ENCODE results near the gene VOPP1. TPM values are rescaled to one million over a fixed set of nuclear protein-coding genes. Genes with fewer than 3 reads are reported as not detected.

VOPP1 gene
- polyA plus RNA-seq, 1 experiment = 88.4 TPM

DNA sequence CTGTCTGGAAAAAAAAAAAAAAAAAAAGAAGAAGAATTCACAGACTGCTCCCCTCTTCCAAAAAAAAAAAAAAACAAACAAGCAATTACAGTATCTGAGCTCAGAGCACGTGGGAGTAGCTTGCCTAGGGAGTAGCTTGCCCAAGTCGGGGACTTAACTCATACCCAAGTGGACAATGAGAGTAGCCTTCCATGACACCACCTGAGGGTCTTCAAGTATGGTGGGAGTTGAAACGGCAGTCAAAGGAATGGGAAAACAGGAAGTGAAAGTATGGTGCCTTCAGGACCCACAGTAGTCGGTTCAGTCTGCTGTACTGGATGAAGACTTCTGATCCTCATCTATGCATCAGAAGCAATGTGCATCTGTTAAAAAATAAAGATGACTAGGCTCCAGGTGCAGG lies 10.6 kb downstream of the VOPP1 start:
- no peak for DNase-seq (ENCODE audit: low read depth, low spot score)
- H3K27ac ChIP-seq (ENCODE audit: low read depth, low read length) = no peak overlapping the region
- ChIA-PET CTCF (no interaction called here), POLR2A (interaction anchor here (0.6 kb wide), 1 partner anchor 27 kb away, joined by 3 read pairs; no protein-coding TSS in a partner anchor)
- no peaks in the 10 kb centered on the region for H3K27me3 ChIP-seq (ENCODE audit: control insufficient read depth, insufficient read depth, low read length)
- TF ChIP-seq, protein P1, sequence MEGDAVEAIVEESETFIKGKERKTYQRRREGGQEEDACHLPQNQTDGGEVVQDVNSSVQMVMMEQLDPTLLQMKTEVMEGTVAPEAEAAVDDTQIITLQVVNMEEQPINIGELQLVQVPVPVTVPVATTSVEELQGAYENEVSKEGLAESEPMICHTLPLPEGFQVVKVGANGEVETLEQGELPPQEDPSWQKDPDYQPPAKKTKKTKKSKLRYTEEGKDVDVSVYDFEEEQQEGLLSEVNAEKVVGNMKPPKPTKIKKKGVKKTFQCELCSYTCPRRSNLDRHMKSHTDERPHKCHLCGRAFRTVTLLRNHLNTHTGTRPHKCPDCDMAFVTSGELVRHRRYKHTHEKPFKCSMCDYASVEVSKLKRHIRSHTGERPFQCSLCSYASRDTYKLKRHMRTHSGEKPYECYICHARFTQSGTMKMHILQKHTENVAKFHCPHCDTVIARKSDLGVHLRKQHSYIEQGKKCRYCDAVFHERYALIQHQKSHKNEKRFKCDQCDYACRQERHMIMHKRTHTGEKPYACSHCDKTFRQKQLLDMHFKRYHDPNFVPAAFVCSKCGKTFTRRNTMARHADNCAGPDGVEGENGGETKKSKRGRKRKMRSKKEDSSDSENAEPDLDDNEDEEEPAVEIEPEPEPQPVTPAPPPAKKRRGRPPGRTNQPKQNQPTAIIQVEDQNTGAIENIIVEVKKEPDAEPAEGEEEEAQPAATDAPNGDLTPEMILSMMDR (IDR thresholded peaks at IDR 0.05; ENCODE audit: low read depth, low read length) = no peak
- H3K4me3 ChIP-seq (ENCODE audit: low read depth, low read length) = no peak overlapping the region
- no peaks in the 10 kb centered on the region for H3K9me3 ChIP-seq (ENCODE audit: control insufficient read depth, insufficient read depth, low read length)

DNA sequence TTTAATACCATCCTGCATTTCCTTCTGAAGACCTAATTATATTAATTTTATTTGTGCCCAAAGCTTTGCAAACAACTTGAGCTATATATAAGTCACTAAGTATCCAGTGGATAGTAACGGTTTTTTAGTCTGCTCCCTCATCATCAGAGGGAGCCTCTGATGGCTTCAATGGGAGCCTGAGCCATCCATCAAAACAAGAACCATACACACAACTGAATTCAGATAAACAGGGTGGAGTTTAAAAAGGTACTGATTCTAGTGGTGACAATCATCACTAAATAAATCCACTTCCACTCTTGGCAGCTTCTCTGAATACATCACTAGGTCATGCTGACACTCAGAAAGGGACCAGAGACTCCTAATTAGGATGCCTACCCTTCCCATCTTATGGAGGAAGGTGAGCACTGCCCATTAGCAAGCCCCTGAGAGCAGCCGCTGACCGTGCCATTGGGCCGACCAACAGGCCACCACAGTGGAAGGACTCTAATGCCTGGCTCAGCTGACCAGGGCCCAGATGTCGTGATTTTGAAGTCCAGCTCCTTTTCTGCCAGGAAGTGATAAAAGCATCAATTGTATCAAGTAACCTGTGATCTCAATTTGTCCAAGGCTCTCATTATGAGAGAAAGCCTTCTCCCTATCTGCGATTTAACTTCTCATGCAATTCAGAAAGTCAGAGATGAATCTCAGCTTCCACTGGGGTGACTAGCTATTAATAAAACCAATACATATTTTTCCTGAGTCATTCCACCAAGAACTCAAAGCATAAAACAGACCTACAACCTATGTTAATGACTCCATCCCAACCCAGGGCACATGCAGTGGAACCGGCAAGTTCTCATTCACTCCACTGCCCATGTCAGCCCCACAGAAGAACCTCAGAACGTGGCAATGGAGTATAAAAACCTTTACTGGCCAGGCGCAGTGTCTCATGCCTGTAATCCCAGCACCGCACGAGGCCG lies 13.1 kb downstream of the VOPP1 start:
- Histone ChIP-seq H3K4me3 (ENCODE audit: low read depth, low read length) (no peak overlapping the region), H3K9me3 (ENCODE audit: control insufficient read depth, insufficient read depth, low read length) (no peaks in the 10 kb centered on the region), H3K27me3 (ENCODE audit: control insufficient read depth, insufficient read depth, low read length) (no peaks in the 10 kb centered on the region), H3K27ac (ENCODE audit: low read depth, low read length) (no peak overlapping the region)
- CTCF ChIA-PET = no interaction called here
- DNase-seq (ENCODE audit: low read depth, low spot score) = no peak
- TF ChIP-seq, protein P1 (IDR thresholded peaks at IDR 0.05; ENCODE audit: low read depth, low read length) = no peak
- POLR2A ChIA-PET = interaction anchor here (0.5 kb wide), 1 partner anchor 506 kb away, joined by 4 read pairs; no protein-coding TSS in a partner anchor

DNA sequence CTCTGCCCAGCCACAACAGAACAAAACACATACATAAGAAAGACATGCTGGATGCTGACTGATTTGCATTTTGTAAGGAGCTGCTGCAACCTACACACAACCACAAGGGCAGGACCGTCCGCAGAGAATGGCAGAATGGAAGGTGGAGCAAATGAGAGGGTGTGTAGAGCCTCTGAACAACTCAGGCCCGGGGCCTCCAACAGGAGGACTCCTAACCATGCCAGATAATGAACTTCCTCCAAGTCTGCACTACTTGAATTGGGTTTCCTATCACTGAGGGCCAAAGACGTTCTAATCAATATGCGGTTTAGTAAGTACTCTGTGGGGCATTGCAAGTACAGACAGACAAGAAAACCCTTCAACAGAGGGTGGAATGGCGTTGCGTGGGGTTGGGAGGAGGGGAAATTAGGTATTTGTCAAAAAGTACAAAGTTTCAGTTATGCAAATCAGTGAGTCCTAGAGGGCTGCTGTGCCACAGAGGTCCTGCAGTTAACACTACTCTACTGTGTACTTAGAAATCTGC lies 14.6 kb downstream of the VOPP1 start:
- TF ChIP-seq, protein P1 (IDR thresholded peaks at IDR 0.05; ENCODE audit: low read depth, low read length) = no peak
- Histone ChIP-seq H3K27ac (ENCODE audit: low read depth, low read length) (no peak overlapping the region), H3K27me3 (ENCODE audit: control insufficient read depth, insufficient read depth, low read length) (no peaks in the 10 kb centered on the region), H3K9me3 (ENCODE audit: control insufficient read depth, insufficient read depth, low read length) (no peaks in the 10 kb centered on the region), H3K4me3 (ENCODE audit: low read depth, low read length) (no peak overlapping the region)
- ChIA-PET POLR2A (no interaction called here), CTCF (no interaction called here)
- no peak for DNase-seq (ENCODE audit: low read depth, low spot score)

DNA sequence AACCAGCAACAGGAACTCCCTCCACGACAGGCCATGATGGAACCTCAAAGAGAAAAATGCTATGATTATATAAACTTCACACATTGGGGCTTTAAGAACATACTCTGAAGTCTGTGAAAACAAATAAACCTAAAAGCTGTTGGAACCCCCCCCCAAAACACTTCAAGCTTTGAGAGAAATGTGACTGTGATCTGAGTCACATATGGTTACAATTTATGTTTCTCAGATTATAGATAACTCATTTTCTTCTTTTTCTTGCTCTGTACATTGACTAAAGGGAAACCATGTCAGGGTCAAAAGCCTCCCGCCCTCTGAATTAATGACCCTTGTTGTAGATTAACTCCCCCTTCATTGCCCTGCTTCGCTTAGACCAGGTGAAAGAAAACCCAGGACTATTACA lies 15.8 kb downstream of the VOPP1 start:
- ChIA-PET POLR2A (no interaction called here), CTCF (no interaction called here)
- Histone ChIP-seq H3K27me3 (ENCODE audit: control insufficient read depth, insufficient read depth, low read length) (no peaks in the 10 kb centered on the region), H3K27ac (ENCODE audit: low read depth, low read length) (no peak overlapping the region), H3K4me3 (ENCODE audit: low read depth, low read length) (no peak overlapping the region), H3K9me3 (ENCODE audit: control insufficient read depth, insufficient read depth, low read length) (no peaks in the 10 kb centered on the region)
- TF ChIP-seq, protein P1 (IDR thresholded peaks at IDR 0.05; ENCODE audit: low read depth, low read length) = no peak
- no peak for DNase-seq (ENCODE audit: low read depth, low spot score)

DNA sequence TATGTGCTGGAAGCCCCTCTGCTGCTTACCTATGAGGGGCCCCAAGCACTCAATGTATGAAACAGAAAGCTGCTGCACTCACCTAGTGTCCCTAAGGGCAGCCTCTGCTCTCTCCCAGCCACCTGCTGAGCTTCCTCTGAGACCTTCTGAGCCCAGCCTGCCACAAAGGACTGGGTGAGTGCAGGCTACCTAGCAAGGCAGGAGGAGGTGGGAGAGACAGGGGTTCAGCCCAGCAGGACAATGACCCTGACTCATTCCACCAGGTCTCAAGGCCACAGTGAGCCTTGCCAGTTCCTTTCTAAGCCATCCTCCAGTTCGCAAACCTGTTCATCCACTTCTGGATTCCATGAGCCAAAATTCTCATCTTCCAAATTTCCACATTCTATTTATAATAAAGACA lies 16.3 kb downstream of the VOPP1 start:
- no peak overlapping the region for H3K4me3 ChIP-seq (ENCODE audit: low read depth, low read length)
- CTCF ChIA-PET = no interaction called here
- no peak overlapping the region for H3K27ac ChIP-seq (ENCODE audit: low read depth, low read length)
- DNase-seq (ENCODE audit: low read depth, low spot score) = no peak
- no peaks in the 10 kb centered on the region for H3K9me3 ChIP-seq (ENCODE audit: control insufficient read depth, insufficient read depth, low read length)
- TF ChIP-seq, protein P1 (IDR thresholded peaks at IDR 0.05; ENCODE audit: low read depth, low read length) = no peak
- POLR2A ChIA-PET = no interaction called here
- H3K27me3 ChIP-seq (ENCODE audit: control insufficient read depth, insufficient read depth, low read length) = no peaks in the 10 kb centered on the region
